ENCODE results near the gene SEPTIN8.
"Not testable (repeated sequence)": the region's sequence is repeated elsewhere in the genome, so short reads cannot be mapped to it uniquely, and the experiment has no call there.

Gene SEPTIN8

GRCh38 chr5:132812781-132813598 is 36.0 kb upstream of the SEPTIN8 start, which contains the start of gene SOWAHA:
TSS of gene SOWAHA (plus strand) at chr5:132813302. CDS start at chr5:132813622, 320 bp downstream.
- DNase-seq (ENCODE audit: extremely low spot score, insufficient read length, low read depth) (no peak), FAIRE-seq (no peak)

- DNase-seq (ENCODE audit: extremely low spot score, insufficient read length, low read depth) (no peak), FAIRE-seq (no peak)
These were observed 35.2 kb upstream of the SEPTIN8 start for GRCh38 chr5:132812123-132812765.

GRCh38 chr5:132810605-132811004 is 33.6 kb upstream of the SEPTIN8 start:
- DNase-seq (ENCODE audit: extremely low spot score, insufficient read length, low read depth) (no peak), FAIRE-seq (no peak)

- FAIRE-seq (no peak), DNase-seq (ENCODE audit: extremely low spot score, insufficient read length, low read depth) (no peak)
These were observed 31.8 kb upstream of the SEPTIN8 start for GRCh38 chr5:132808866-132809265.

GRCh38 chr5:132808448-132808847 is 31.4 kb upstream of the SEPTIN8 start:
- FAIRE-seq = no peak
- DNase-seq (ENCODE audit: extremely low spot score, insufficient read length, low read depth) = no peak

- no peak for DNase-seq (ENCODE audit: extremely low spot score, insufficient read length, low read depth)
- FAIRE-seq = no peak
These were observed 30.3 kb upstream of the SEPTIN8 start for GRCh38 chr5:132807163-132807838.

- FAIRE-seq; DNase-seq (ENCODE audit: extremely low spot score, insufficient read length, low read depth): not testable (repeated sequence)
These were observed 29.7 kb upstream of the SEPTIN8 start for GRCh38 chr5:132806804-132807162.

GRCh38 chr5:132805872-132806271 is 28.8 kb upstream of the SEPTIN8 start:
- FAIRE-seq; DNase-seq (ENCODE audit: extremely low spot score, insufficient read length, low read depth): not testable (repeated sequence)

- not testable (repeated sequence) for FAIRE-seq; DNase-seq (ENCODE audit: extremely low spot score, insufficient read length, low read depth)
These were observed 27.2 kb upstream of the SEPTIN8 start for GRCh38 chr5:132804219-132804618.

GRCh38 chr5:132802685-132803066 is 25.6 kb upstream of the SEPTIN8 start:
- FAIRE-seq; DNase-seq (ENCODE audit: extremely low spot score, insufficient read length, low read depth): not testable (repeated sequence)

GRCh38 chr5:132802044-132802684 is 25.1 kb upstream of the SEPTIN8 start:
- FAIRE-seq (no peak), DNase-seq (ENCODE audit: extremely low spot score, insufficient read length, low read depth) (no peak)

- no peak for FAIRE-seq
These were observed 23.5 kb upstream of the SEPTIN8 start for GRCh38 chr5:132800545-132800944.

GRCh38 chr5:132799392-132799791 is 22.4 kb upstream of the SEPTIN8 start:
- FAIRE-seq (no peak), DNase-seq (ENCODE audit: extremely low spot score, insufficient read length, low read depth) (no peak)

More at GRCh38 chr5:132800545-132800944, 23.5 kb upstream of the SEPTIN8 start:
- no peak for DNase-seq (ENCODE audit: extremely low spot score, insufficient read length, low read depth)

- FAIRE-seq = no peak
- DNase-seq (ENCODE audit: extremely low spot score, insufficient read length, low read depth) = no peak
These were observed 20.6 kb upstream of the SEPTIN8 start for GRCh38 chr5:132797651-132798050.

GRCh38 chr5:132791026-132791425 is 14.0 kb upstream of the SEPTIN8 start:
- no peak for FAIRE-seq
- DNase-seq (ENCODE audit: extremely low spot score, insufficient read length, low read depth) = no peak

GRCh38 chr5:132790201-132790865 is 13.3 kb upstream of the SEPTIN8 start:
- FAIRE-seq = no peak
- no peak for DNase-seq (ENCODE audit: extremely low spot score, insufficient read length, low read depth)

GRCh38 chr5:132788990-132789886 is 12.2 kb upstream of the SEPTIN8 start:
- FAIRE-seq = no peak
- no peak for DNase-seq (ENCODE audit: extremely low spot score, insufficient read length, low read depth)

- FAIRE-seq = no peak
- no peak for DNase-seq (ENCODE audit: extremely low spot score, insufficient read length, low read depth)
These were observed 11.5 kb upstream of the SEPTIN8 start for GRCh38 chr5:132788508-132788907.

- no peak for FAIRE-seq
- DNase-seq (ENCODE audit: extremely low spot score, insufficient read length, low read depth) = no peak
These were observed 10.0 kb upstream of the SEPTIN8 start for GRCh38 chr5:132787076-132787475.
